HepG2 (cell line): ENCODE data around the gene ERMARD. TPM values are rescaled to one million over a fixed set of nuclear protein-coding genes. Genes with fewer than 3 reads are reported as not detected.
A peak's percentile ranks its signal among the peaks of the same experiment; 100 is the strongest.

ENCODE experiments used
- DNMT3B ChIP-seq: conservative IDR thresholded peaks from 2 replicates; pipeline ENCODE4 v1.6.1; 2016; ENCODE audit warnings: missing biosample characterization, control low read depth
- DPF2 ChIP-seq: sonication (generic); formaldehyde crosslinking; IDR thresholded peaks from 2 replicates; pipeline ENCODE4 v1.4.0; 2020; ENCODE audit warnings: mild to moderate bottlenecking, low read depth, missing genetic modification reagents, borderline replicate concordance
- GPN1 ChIP-seq: sonication (generic); formaldehyde crosslinking; IDR thresholded peaks from 2 replicates; pipeline ENCODE4 v1.5.1; 2020; ENCODE audit warnings: missing genetic modification reagents, borderline replicate concordance
- MLLT10 ChIP-seq: sonication (generic); formaldehyde crosslinking; IDR thresholded peaks from 2 replicates; pipeline ENCODE4 v1.4.0; 2020; ENCODE audit warnings: missing genetic modification reagents
- SP140L ChIP-seq: sonication (generic); formaldehyde crosslinking; IDR thresholded peaks from 2 replicates; pipeline ENCODE4 v1.4.0; 2020; ENCODE audit warnings: missing genetic modification reagents, borderline replicate concordance
- SRSF9 ChIP-seq: fragments of 200-400 bp; formaldehyde crosslinking; IDR thresholded peaks from 2 replicates; pipeline ENCODE4 v1.6.1; 2018; ENCODE audit warnings: borderline replicate concordance, mild to moderate bottlenecking, low read depth, low read length; ENCODE audit not compliant: insufficient read depth, poor library complexity, severe bottlenecking
- TGIF2 ChIP-seq: IDR thresholded peaks from 2 replicates; pipeline ENCODE4 v1.6.1; 2016; ENCODE audit warnings: control low read depth, missing compliant biosample characterization
- THAP9 ChIP-seq: sonication (generic); formaldehyde crosslinking; IDR thresholded peaks from 2 replicates; pipeline ENCODE4; 2020; ENCODE audit warnings: missing genetic modification reagents, mild to moderate bottlenecking, borderline replicate concordance
- YEATS2 ChIP-seq: sonication (generic); formaldehyde crosslinking; IDR thresholded peaks from 2 replicates; pipeline ENCODE4 v1.4.0; 2020; ENCODE audit warnings: missing genetic modification reagents, borderline replicate concordance
- ZFP41 ChIP-seq: sonication (generic); formaldehyde crosslinking; IDR thresholded peaks from 2 replicates; pipeline ENCODE4 v1.4.0; 2020; ENCODE audit warnings: mild to moderate bottlenecking, missing genetic modification reagents, borderline replicate concordance
- ZNF503 ChIP-seq: sonication (generic); formaldehyde crosslinking; IDR thresholded peaks from 2 replicates; pipeline ENCODE4 v1.4.0; 2020; ENCODE audit warnings: missing genetic modification reagents
- ZNF569 ChIP-seq: sonication (generic); formaldehyde crosslinking; IDR thresholded peaks from 2 replicates; pipeline ENCODE4 v1.5.0; 2020; ENCODE audit warnings: mild to moderate bottlenecking, missing genetic modification reagents, moderate library complexity, borderline replicate concordance
- ZNF570 ChIP-seq: sonication (generic); formaldehyde crosslinking; IDR thresholded peaks from 2 replicates; pipeline ENCODE4 v1.4.0; 2020; ENCODE audit warnings: mild to moderate bottlenecking, missing genetic modification reagents, borderline replicate concordance
- ZNF720 ChIP-seq: sonication (generic); formaldehyde crosslinking; IDR thresholded peaks from 2 replicates; pipeline ENCODE4 v1.4.0; 2020; ENCODE audit warnings: missing genetic modification reagents
- ZNF772 ChIP-seq: sonication (generic); formaldehyde crosslinking; IDR thresholded peaks from 2 replicates; pipeline ENCODE4 v1.5.0; 2020; ENCODE audit warnings: mild to moderate bottlenecking, missing genetic modification reagents
- polyA plus RNA-seq, 8 experiments: library from polyadenylated mRNA; depleted of rRNA in 3 of 8; stranded (reverse) in 7 of 8; unstranded in 1 of 8; fragments of >200 nt; fragmentation: Illumina TruSeq in 4 of 8; extraction: Trizol in 4 of 8; gene quantifications; 2 replicates each; pipeline versions ENCODE4 v1.2.1 to v1.2.3, GENCODE V29; 2011 to 2016; ENCODE audit warnings: low read depth in 4 of 8, missing spikeins in 1 of 8, mixed read lengths in 1 of 8; ENCODE audit not compliant: insufficient read depth in 1 of 8
- total RNA-seq, 5 experiments: library from RNA; depleted of rRNA; stranded (reverse); fragments of >200 nt; fragmentation: Illumina TruSeq; extraction: Trizol; gene quantifications; 2 replicates each; pipeline ENCODE4 v1.2.3, GENCODE V29; 2016; ENCODE audit warnings: low read depth in 1 of 5
- TF ChIP-seq, protein P1 (sequence below): sonication (generic); formaldehyde crosslinking; IDR thresholded peaks from 2 replicates; pipeline ENCODE4 v1.4.0; 2020; ENCODE audit warnings: missing genetic modification reagents
- TF ChIP-seq, protein P2 (sequence below): sonication (generic); formaldehyde crosslinking; IDR thresholded peaks from 2 replicates; pipeline ENCODE4 v1.5.0; 2020; ENCODE audit warnings: missing genetic modification reagents, mild to moderate bottlenecking, borderline replicate concordance
- TF ChIP-seq, protein P3 (sequence below): sonication (generic); formaldehyde crosslinking; IDR thresholded peaks from 2 replicates; pipeline ENCODE4 v1.5.0; 2020; ENCODE audit warnings: missing genetic modification reagents

Gene ERMARD
- total and polyA plus RNA-seq, 2 of the 13 experiments (the other 11 are each of a cell fraction or from before 2014, with no cell fraction given), result 8.8 to 10.7 TPM

DNA sequence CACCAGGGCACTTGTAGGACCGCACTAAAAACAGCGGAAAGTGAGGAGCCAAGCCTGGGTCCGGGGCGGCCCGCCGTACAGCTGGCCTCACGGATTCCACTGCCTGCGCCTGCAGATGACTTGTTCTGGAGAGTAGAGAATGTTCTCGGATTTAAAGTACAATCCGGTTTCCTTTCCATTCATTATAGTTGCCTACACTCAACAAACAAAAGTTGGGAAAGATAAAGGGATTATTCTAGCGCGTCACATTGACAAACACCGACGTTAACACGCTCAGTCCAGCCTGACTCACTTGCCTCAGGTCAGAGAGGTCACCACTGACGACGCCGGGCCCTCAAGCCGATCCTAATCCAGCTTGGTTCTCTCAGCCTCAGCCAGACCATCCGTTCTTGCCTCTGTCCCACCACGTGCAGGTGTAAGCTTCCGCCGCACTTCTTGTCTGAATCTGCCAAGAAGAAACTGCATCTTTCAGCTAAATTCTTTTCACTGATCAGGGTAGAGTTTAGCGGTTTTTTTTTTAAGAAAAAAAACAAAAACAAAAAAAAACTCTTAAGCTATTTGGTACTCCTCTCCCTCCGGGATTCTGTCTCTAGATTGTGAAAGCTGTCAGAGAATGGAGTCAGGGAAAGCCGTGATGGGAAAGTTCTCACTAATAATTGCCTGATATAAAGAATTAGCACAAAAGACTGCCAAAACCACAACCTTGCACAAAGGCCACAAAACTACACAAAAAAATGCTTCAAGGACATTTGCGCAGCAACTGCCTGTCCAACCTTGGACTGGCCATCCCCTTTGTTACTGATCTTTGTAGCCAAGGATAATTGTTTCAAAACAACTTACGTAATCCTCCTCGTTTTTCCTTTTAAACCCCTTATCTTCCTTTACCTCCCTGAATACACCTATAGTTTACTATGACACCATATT is 26.0 kb upstream of the ERMARD start (continued):
- TF ChIP-seq, protein P1, sequence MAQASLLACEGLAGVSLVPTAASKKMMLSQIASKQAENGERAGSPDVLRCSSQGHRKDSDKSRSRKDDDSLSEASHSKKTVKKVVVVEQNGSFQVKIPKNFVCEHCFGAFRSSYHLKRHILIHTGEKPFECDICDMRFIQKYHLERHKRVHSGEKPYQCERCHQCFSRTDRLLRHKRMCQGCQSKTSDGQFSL (CRISPR knock-in tag), result no peak
- TF ChIP-seq YEATS2 (CRISPR knock-in tag), result peak; percentile 14; the same call in 1 of the 2 replicates
- TF ChIP-seq ZNF720 (CRISPR knock-in tag), result no peak
- TF ChIP-seq ZFP41 (CRISPR knock-in tag), result no peak
- peak; percentile 72; the same call in 1 of the 2 replicates for TF ChIP-seq DPF2
- peak; percentile 59; the same call in 1 of the 2 replicates for TF ChIP-seq ZNF503 (CRISPR knock-in tag)
- TF ChIP-seq GPN1 (CRISPR knock-in tag), result no peak
- TF ChIP-seq ZNF569 (CRISPR knock-in tag), result peak; percentile 75; the same call in 1 of the 2 replicates
- TF ChIP-seq THAP9, result peak; percentile 85; the same call in 1 of the 2 replicates
- TF ChIP-seq, protein P2, sequence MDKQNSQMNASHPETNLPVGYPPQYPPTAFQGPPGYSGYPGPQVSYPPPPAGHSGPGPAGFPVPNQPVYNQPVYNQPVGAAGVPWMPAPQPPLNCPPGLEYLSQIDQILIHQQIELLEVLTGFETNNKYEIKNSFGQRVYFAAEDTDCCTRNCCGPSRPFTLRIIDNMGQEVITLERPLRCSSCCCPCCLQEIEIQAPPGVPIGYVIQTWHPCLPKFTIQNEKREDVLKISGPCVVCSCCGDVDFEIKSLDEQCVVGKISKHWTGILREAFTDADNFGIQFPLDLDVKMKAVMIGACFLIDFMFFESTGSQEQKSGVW (CRISPR knock-in tag), result no peak; the same call in 1 of the 2 replicates
- TF ChIP-seq, protein P3, sequence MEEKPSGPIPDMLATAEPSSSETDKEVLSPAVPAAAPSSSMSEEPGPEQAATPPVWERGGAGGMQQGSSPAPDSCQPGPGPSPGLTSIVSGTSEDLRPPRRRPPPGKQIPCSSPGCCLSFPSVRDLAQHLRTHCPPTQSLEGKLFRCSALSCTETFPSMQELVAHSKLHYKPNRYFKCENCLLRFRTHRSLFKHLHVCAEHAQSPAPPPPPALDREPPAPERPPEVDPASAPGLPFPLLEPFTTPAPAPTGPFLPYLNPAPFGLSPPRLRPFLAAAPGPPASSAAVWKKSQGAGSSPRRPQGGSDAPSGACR (CRISPR knock-in tag), result no peak; the same call in 1 of the 2 replicates
- TF ChIP-seq TGIF2 (CRISPR knock-in tag), result peak; percentile 13; the same call in 1 of the 2 replicates
- no peak for TF ChIP-seq ZNF570
- peak; percentile 31 for TF ChIP-seq DNMT3B (CRISPR knock-in tag)
- TF ChIP-seq SP140L (CRISPR knock-in tag), result peak; percentile 28; the same call in 1 of the 2 replicates
- peak; percentile 95; the same call in 1 of the 2 replicates for TF ChIP-seq ZNF772 (CRISPR knock-in tag)
- TF ChIP-seq MLLT10 (CRISPR knock-in tag), result no peak
- TF ChIP-seq SRSF9, result no peak
